Natural killer cell (primary cell): ENCODE results near the gene STARD13. TPM values are rescaled to one million over a fixed set of nuclear protein-coding genes. Genes with fewer than 3 reads are reported as not detected.

Source experiments
- ATAC-seq, 3 donors: fragments of 150-1000 bp in 2 of 3; fragments of 200-7000 bp in 1 of 3; cut with Tn5 transposase; 1 replicate in 1 of 3; 2 replicates in 2 of 3; pipeline ENCODE4 v1.10.0; 2021; ENCODE audit warnings: mild to moderate bottlenecking in 2 of 3, moderate library complexity in 2 of 3
- DNase-seq, 2 donors: peaks; one replicate each; pipeline versions ENCODE4 v3.0.0 to v3.0.0-alpha.2; 2013 to 2021; ENCODE audit warnings: mixed read lengths in 1 of 2
- H3K27ac ChIP-seq: one replicate; pipeline ENCODE4 v1.5.1; 2013; ENCODE audit warnings: mild to moderate bottlenecking, low read length
- H3K27me3 ChIP-seq: one replicate; pipeline ENCODE4 v1.6.1; 2013; ENCODE audit warnings: low read length; ENCODE audit not compliant: control insufficient read depth, insufficient read depth
- H3K36me3 ChIP-seq: one replicate; pipeline ENCODE4 v1.6.1; 2013; ENCODE audit warnings: low read length; ENCODE audit not compliant: control insufficient read depth, insufficient read depth
- H3K4me1 ChIP-seq: one replicate; pipeline ENCODE4 v1.6.1; 2013; ENCODE audit warnings: low read length; ENCODE audit not compliant: control insufficient read depth, insufficient read depth
- H3K4me3 ChIP-seq: one replicate; pipeline ENCODE4 v1.5.1; 2013; ENCODE audit warnings: low read length
- H3K9me3 ChIP-seq: one replicate; pipeline ENCODE4 v1.6.1; 2013; ENCODE audit warnings: low read length; ENCODE audit not compliant: control insufficient read depth, insufficient read depth
- H3K27ac Mint-ChIP-seq, 2 donors: one replicate each; pipeline ENCODE4 v1.8.0; 2022; ENCODE audit warnings: mild to moderate bottlenecking in 2 of 2, mixed read lengths in 2 of 2, moderate library complexity in 1 of 2
- H3K27me3 Mint-ChIP-seq, 2 donors: one replicate each; pipeline ENCODE4 v1.8.0; 2022; ENCODE audit warnings: low read depth in 2 of 2, mixed read lengths in 2 of 2
- H3K36me3 Mint-ChIP-seq: one replicate; pipeline ENCODE4 v1.8.0; 2022; ENCODE audit warnings: mixed read lengths
- H3K4me1 Mint-ChIP-seq, 2 donors: one replicate each; pipeline ENCODE4 v1.8.0; 2022; ENCODE audit warnings: mixed read lengths in 2 of 2
- H3K4me3 Mint-ChIP-seq: one replicate; pipeline ENCODE4 v1.8.0; 2022; ENCODE audit warnings: mild to moderate bottlenecking, moderate library complexity, mixed read lengths
- H3K9me3 Mint-ChIP-seq, 2 donors: one replicate each; pipeline ENCODE4 v1.8.0; 2022; ENCODE audit warnings: mixed read lengths in 2 of 2
- WGBS: methylation state at CpG from one replicate; pipeline ENCODE4 v1.1.7; 2013; ENCODE audit warnings: missing lambda C conversion rate; ENCODE audit not compliant: insufficient coverage; 5-methylcytosine and 5-hydroxymethylcytosine counted together
- intact Hi-C: fragments of 100-400 bp; cut with micrococcal nuclease; formaldehyde crosslinking; loops from one replicate; pipeline ENCODE4 v1.14.2; 2022
- total RNA-seq, 4 donors: library from RNA; stranded (reverse); fragments of 120-200 nt in 1 of 4; gene quantifications; one replicate each; pipeline versions ENCODE4 v1.2.3 to v1.2.4, GENCODE V29; 2013 to 2022
- TF ChIP-seq, protein P1 (sequence below): fragments of 200-600 bp; IDR thresholded peaks from one replicate; pipeline ENCODE4 v1.8.0; 2022; ENCODE audit warnings: antibody characterized with exemption

STARD13 gene
- total RNA-seq, 3 donors from 2014 or later (not counting 1 experiment from before 2014, with no cell fraction given): not detected

GRCh38 chr13:33210090-33210489 lies 75.5 kb downstream of the STARD13 start:
- H3K9me3 Mint-ChIP-seq: no peaks in the 10 kb centered on the region
- Histone ChIP-seq H3K4me3 (no peak overlapping the region), H3K9me3 (no peaks in the 10 kb centered on the region), H3K27me3 (no peaks in the 10 kb centered on the region), H3K27ac (no peak overlapping the region), H3K36me3 (no peaks in the 10 kb centered on the region), H3K4me1 (no peaks in the 10 kb centered on the region)
- no peak overlapping the region for H3K4me3 Mint-ChIP-seq
- H3K27ac Mint-ChIP-seq: no peak overlapping the region
- 96% methylated on average over 2 of the region's 2 CpGs for WGBS
- TF ChIP-seq, protein P1, sequence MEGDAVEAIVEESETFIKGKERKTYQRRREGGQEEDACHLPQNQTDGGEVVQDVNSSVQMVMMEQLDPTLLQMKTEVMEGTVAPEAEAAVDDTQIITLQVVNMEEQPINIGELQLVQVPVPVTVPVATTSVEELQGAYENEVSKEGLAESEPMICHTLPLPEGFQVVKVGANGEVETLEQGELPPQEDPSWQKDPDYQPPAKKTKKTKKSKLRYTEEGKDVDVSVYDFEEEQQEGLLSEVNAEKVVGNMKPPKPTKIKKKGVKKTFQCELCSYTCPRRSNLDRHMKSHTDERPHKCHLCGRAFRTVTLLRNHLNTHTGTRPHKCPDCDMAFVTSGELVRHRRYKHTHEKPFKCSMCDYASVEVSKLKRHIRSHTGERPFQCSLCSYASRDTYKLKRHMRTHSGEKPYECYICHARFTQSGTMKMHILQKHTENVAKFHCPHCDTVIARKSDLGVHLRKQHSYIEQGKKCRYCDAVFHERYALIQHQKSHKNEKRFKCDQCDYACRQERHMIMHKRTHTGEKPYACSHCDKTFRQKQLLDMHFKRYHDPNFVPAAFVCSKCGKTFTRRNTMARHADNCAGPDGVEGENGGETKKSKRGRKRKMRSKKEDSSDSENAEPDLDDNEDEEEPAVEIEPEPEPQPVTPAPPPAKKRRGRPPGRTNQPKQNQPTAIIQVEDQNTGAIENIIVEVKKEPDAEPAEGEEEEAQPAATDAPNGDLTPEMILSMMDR: no peak
- H3K27me3 Mint-ChIP-seq: peaks cover 0 to 10% of the 10 kb centered on the region in 2 donors
- intact Hi-C loops: no loop called here
- ATAC-seq (no peak), DNase-seq (no peak)
- peaks cover 0 to 10% of the 10 kb centered on the region in 2 donors for H3K4me1 Mint-ChIP-seq
- no peaks in the 10 kb centered on the region for H3K36me3 Mint-ChIP-seq

- H3K27me3 ChIP-seq: no peaks in the 10 kb centered on the region
- H3K36me3 Mint-ChIP-seq: no peaks in the 10 kb centered on the region
- H3K9me3 ChIP-seq: no peaks in the 10 kb centered on the region
- H3K9me3 Mint-ChIP-seq: no peaks in the 10 kb centered on the region
- no peak overlapping the region for H3K4me3 ChIP-seq
- WGBS: 74% methylated on average over 6 of the region's 6 CpGs
- no peak for DNase-seq
- no peak overlapping the region for H3K27ac Mint-ChIP-seq
- ATAC-seq: no peak
- H3K36me3 ChIP-seq: no peaks in the 10 kb centered on the region
- H3K27ac ChIP-seq: no peak overlapping the region
- peaks cover 0 to 10% of the 10 kb centered on the region in 2 donors for H3K27me3 Mint-ChIP-seq
- intact Hi-C loops: no loop called here
- no peaks in the 10 kb centered on the region for H3K4me1 ChIP-seq
- peaks cover 0 to 10% of the 10 kb centered on the region in 2 donors for H3K4me1 Mint-ChIP-seq
- TF ChIP-seq, protein P1: no peak
- H3K4me3 Mint-ChIP-seq: no peak overlapping the region
These were observed 77.0 kb downstream of the STARD13 start for GRCh38 chr13:33208290-33209220.

DNA sequence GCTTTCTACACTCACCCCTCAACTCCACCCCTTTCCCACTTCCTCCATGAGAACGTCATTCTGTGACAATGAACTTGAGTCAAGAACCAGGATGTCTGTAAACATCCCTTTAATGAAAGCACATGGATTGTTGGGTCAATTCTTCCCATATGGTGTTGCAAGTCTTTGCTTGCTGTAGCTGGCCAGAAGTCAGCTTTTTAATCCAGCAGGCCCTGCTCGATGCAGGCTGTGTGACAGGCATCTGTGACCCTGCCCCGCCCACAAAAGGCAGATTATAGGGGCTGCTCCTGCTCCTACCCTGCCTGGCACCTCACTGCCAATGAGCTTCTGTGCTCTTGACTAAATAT lies 78.0 kb downstream of the STARD13 start:
- Histone ChIP-seq H3K4me3 (no peak overlapping the region), H3K4me1 (no peaks in the 10 kb centered on the region), H3K27ac (no peak overlapping the region), H3K27me3 (no peaks in the 10 kb centered on the region), H3K9me3 (no peaks in the 10 kb centered on the region), H3K36me3 (no peaks in the 10 kb centered on the region)
- H3K27me3 Mint-ChIP-seq: peaks cover 0 to 7% of the 10 kb centered on the region in 2 donors
- no peaks in the 10 kb centered on the region for H3K9me3 Mint-ChIP-seq
- 46% methylated on average over 3 of the region's 3 CpGs for WGBS
- H3K36me3 Mint-ChIP-seq: no peaks in the 10 kb centered on the region
- intact Hi-C loops: no loop called here
- no peak overlapping the region for H3K27ac Mint-ChIP-seq
- TF ChIP-seq, protein P1: no peak
- peaks cover 0 to 10% of the 10 kb centered on the region in 2 donors for H3K4me1 Mint-ChIP-seq
- ATAC-seq (no peak), DNase-seq (no peak)
- no peak overlapping the region for H3K4me3 Mint-ChIP-seq
